Caco-2 (cell line): ENCODE measurements around the gene BCL2. TPM values are rescaled to one million over a fixed set of nuclear protein-coding genes. Genes with fewer than 3 reads are reported as not detected.

Source experiments
- BruUV-seq: library from RNA; stranded (reverse); fragments of 400-500 nt; replicated peaks from 2 replicates; lab custom pipeline; 2021; lab: Mats Ljungman, UMichigan
- CTCF ChIA-PET: fragments of 300-600 bp; sonication (Branson Sonifier 250); formaldehyde crosslinking; loops from one replicate; lab custom pipeline; 2022; ENCODE audit warnings: antibody characterized with exemption; lab: Charles Lee
- POLR2A ChIA-PET: fragments of 300-600 bp; sonication (Branson Sonifier 250); formaldehyde crosslinking; loops from one replicate; lab custom pipeline; 2022; ENCODE audit warnings: antibody characterized with exemption; lab: Charles Lee
- DNase-seq, 2 experiments: peaks; one replicate each; pipeline versions ENCODE4 v3.0.0 to v3.0.0-alpha.2; 2020 to 2022
- H3K27me3 ChIP-seq: replicated peaks from 2 replicates; pipeline ENCODE4 v1.6.0; 2011; ENCODE audit warnings: low read length; ENCODE audit not compliant: control insufficient read depth, insufficient read depth
- H3K36me3 ChIP-seq: 2 replicates; pipeline ENCODE4 v1.5.1; 2011; ENCODE audit warnings: low read length; ENCODE audit not compliant: control insufficient read depth, insufficient read depth
- H3K4me1 ChIP-seq: fragments of 250-450 bp; sonication (Bioruptor Pico); 2 replicates; pipeline ENCODE4 v1.5.1; 2020; ENCODE audit warnings: mild to moderate bottlenecking
- H3K4me3 ChIP-seq: 2 replicates; pipeline ENCODE4 v1.5.1; 2011; ENCODE audit warnings: low read depth, mild to moderate bottlenecking, control low read depth, low read length
- H3K9me3 ChIP-seq: fragments of 250-450 bp; sonication (Bioruptor Pico); 2 replicates; pipeline ENCODE4 v1.5.1; 2020; ENCODE audit warnings: mild to moderate bottlenecking, moderate library complexity
- H3K27ac Mint-ChIP-seq: one replicate; pipeline ENCODE4 v1.8.0; 2022; ENCODE audit warnings: mixed read lengths; ENCODE audit not compliant: unreplicated experiment
- H3K27me3 Mint-ChIP-seq: one replicate; pipeline ENCODE4 v1.8.0; 2022; ENCODE audit warnings: mixed read lengths; ENCODE audit not compliant: insufficient read depth, unreplicated experiment
- H3K36me3 Mint-ChIP-seq: one replicate; pipeline ENCODE4 v1.8.0; 2022; ENCODE audit warnings: mild to moderate bottlenecking, mixed read lengths; ENCODE audit not compliant: insufficient read depth, unreplicated experiment
- H3K4me1 Mint-ChIP-seq: one replicate; pipeline ENCODE4 v1.8.0; 2022; ENCODE audit warnings: low read depth, mixed read lengths; ENCODE audit not compliant: unreplicated experiment
- H3K4me3 Mint-ChIP-seq: one replicate; pipeline ENCODE4 v1.8.0; 2022; ENCODE audit warnings: mild to moderate bottlenecking, moderate library complexity, mixed read lengths; ENCODE audit not compliant: unreplicated experiment
- H3K9me3 Mint-ChIP-seq: one replicate; pipeline ENCODE4 v1.8.0; 2022; ENCODE audit warnings: mixed read lengths; ENCODE audit not compliant: unreplicated experiment
- CTCF ChIP-seq, 2 experiments: fragments of 200-600 bp in 1 of 2; IDR thresholded peaks; 1 replicate in 1 of 2; 2 replicates in 1 of 2; pipeline versions ENCODE4 v1.5.1 to v1.8.0; 2011 to 2022; ENCODE audit warnings: antibody characterized with exemption in 1 of 2, control low read depth in 1 of 2, inconsistent platforms in 1 of 2, low read depth in 1 of 2, low read length in 1 of 2, mild to moderate bottlenecking in 1 of 2, moderate library complexity in 1 of 2; ENCODE audit not compliant: insufficient read depth in 1 of 2, severe bottlenecking in 1 of 2, unreplicated experiment in 1 of 2
- intact Hi-C: fragments of 100-400 bp; cut with micrococcal nuclease; formaldehyde crosslinking; loops from one replicate; pipeline ENCODE4 v1.10.0; 2022; ENCODE audit not compliant: unreplicated experiment
- total RNA-seq: library from RNA; stranded (reverse); gene quantifications from 2 replicates; pipeline ENCODE4 v1.2.3, GENCODE V29; 2022

The BCL2 gene
- total RNA-seq, 1 experiment from 2014 or later: 6.5 TPM

DNA sequence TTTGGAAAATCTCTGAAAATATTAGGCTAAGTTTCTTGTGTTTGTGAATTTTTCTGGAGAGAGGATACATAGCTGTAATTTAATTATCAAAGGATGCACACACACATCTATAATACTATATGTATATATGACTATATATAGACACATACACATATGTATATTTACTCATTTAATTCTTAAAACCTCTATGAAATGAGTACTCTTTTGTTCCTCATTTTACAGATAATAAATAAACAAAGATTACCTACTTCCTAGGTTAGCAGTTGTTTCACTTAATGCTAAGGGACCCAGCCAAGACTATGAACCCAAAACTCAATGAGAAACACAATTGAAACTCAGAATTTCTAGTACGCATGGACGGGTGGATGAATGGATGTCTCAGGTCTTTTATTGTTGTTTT is 145.6 kb downstream of the BCL2 start:
- Mint-ChIP-seq H3K4me3 (no peak overlapping the region), H3K27ac (no peak overlapping the region), H3K36me3 (no peaks in the 10 kb centered on the region), H3K9me3 (no peaks in the 10 kb centered on the region), H3K27me3 (no peaks in the 10 kb centered on the region), H3K4me1 (no peaks in the 10 kb centered on the region)
- no peaks in the 10 kb centered on the region for H3K36me3 ChIP-seq
- ChIA-PET CTCF (no interaction called here), POLR2A (no interaction called here)
- no peaks in the 10 kb centered on the region for H3K9me3 ChIP-seq
- DNase-seq: no peak
- no peak overlapping the region for H3K4me3 ChIP-seq
- no peak for TF ChIP-seq CTCF (IDR thresholded peaks at IDR 0.05; ENCODE audit: insufficient read depth in 1 of 2, low read depth in 1 of 2, low read length in 1 of 2, severe bottlenecking in 1 of 2, unreplicated experiment in 1 of 2)
- BruUV-seq: no TSS peak
- intact Hi-C loops: no loop called here
- H3K4me1 ChIP-seq: no peaks in the 10 kb centered on the region
- H3K27me3 ChIP-seq: no peaks in the 10 kb centered on the region

DNA sequence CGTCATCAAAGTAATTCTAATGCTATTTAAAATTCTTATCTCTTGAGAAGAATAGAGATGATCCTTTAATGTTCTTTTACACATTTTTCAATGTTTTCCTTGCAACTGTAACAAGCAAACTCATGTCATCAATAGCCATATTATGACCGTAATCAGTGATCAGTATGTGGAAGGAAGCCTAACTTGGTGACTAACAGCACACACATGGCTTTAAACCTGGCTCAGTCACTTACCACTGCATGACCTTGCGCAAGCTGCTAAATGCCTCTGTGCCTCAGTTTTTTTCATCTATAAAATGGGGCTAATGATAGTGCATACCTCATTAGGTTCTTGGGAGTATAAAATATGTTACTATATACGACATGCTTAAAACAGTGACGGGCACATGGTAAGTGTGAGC is 149.7 kb downstream of the BCL2 start:
- Histone ChIP-seq H3K4me1 (no peaks in the 10 kb centered on the region), H3K4me3 (no peak overlapping the region), H3K27me3 (no peaks in the 10 kb centered on the region), H3K9me3 (no peaks in the 10 kb centered on the region), H3K36me3 (no peaks in the 10 kb centered on the region)
- Mint-ChIP-seq H3K27me3 (no peaks in the 10 kb centered on the region), H3K9me3 (no peaks in the 10 kb centered on the region), H3K27ac (no peak overlapping the region), H3K36me3 (no peaks in the 10 kb centered on the region), H3K4me3 (no peak overlapping the region), H3K4me1 (no peaks in the 10 kb centered on the region)
- TF ChIP-seq CTCF (IDR thresholded peaks at IDR 0.05; ENCODE audit: insufficient read depth in 1 of 2, low read depth in 1 of 2, low read length in 1 of 2, severe bottlenecking in 1 of 2, unreplicated experiment in 1 of 2): no peak
- BruUV-seq: no TSS peak
- CTCF ChIA-PET: no interaction called here
- DNase-seq: no peak
- POLR2A ChIA-PET: no interaction called here
- intact Hi-C loops: no loop called here

DNA sequence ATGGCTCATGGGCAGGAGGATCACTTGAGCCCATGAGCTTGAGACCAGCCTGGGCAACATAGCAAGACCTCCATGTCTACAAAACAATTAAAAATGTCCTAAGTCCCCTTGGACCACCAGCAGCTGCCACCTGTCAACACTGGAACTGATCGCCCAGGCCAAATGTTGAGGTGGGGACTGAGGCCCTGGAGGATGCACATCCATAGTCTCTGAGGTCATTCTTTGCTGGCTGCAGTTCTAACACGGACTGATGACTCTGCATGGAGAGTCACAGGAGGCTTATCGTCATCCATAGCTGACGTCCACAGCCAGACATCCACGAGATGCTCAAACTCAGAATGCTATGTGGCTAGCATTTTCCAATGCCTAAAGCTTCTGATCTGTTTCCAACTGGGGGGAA is 151.3 kb downstream of the BCL2 start:
- POLR2A ChIA-PET: no interaction called here
- no peak for TF ChIP-seq CTCF (IDR thresholded peaks at IDR 0.05; ENCODE audit: insufficient read depth in 1 of 2, low read depth in 1 of 2, low read length in 1 of 2, severe bottlenecking in 1 of 2, unreplicated experiment in 1 of 2)
- no TSS peak for BruUV-seq
- Histone ChIP-seq H3K4me3 (no peak overlapping the region), H3K27me3 (no peaks in the 10 kb centered on the region), H3K4me1 (no peaks in the 10 kb centered on the region), H3K36me3 (no peaks in the 10 kb centered on the region), H3K9me3 (no peaks in the 10 kb centered on the region)
- Mint-ChIP-seq H3K27me3 (no peaks in the 10 kb centered on the region), H3K9me3 (peaks cover 3% of the 10 kb centered on the region), H3K4me3 (no peak overlapping the region), H3K27ac (no peak overlapping the region), H3K4me1 (peaks cover under 1% of the 10 kb centered on the region), H3K36me3 (no peaks in the 10 kb centered on the region)
- intact Hi-C loops: no loop called here
- DNase-seq: no peak
- CTCF ChIA-PET: no interaction called here
